ENCODE measurements around the gene ZBTB33. TPM values are rescaled to one million over a fixed set of nuclear protein-coding genes. Genes with fewer than 3 reads are reported as not detected.

The ZBTB33 gene
- total RNA-seq, 1 donor from 2014 or later, result 7.8 TPM

DNA sequence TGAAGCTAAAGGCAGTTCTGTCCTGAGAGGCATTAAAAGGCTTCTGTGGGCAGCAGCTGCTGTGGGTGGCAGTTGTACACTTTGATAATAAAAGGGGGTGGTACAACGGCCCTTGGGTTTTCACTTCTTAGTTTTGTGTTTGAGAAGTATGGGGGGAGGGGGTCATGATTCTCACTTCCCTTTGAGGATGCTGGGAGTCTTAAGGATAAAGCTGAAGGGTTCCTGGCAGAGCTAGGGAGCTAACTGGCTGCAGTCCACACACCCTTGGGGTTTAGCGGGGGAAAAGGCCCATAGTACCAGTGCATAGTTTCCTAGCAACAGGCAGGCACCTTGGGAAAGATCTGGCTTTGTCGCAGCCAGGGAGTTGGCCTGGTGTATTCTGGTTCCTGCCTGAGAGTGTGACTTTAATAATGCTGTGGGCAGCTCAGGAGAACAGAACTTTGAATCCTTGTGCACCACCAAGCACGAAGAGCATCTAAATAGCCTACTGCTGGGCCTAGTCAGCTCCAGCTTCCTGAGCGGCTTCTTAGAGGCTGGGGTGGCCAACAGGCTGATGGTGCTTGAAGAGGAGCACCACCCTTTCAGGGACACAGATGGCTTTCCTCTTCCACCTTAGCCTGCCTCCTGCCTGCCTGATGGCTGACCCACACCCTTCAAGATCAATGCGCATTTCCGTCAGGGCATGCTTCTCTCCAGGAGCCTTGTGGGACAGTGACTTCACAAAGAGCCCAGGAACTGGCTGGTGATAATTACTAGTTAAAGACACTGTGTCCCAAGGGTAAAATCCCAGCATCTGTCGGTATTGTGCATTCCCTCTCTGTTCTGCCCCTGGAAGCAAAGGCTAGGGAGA, 12.5 kb downstream of the ZBTB33 start:
- DNase-seq (ENCODE audit: low spot score), result no peak
- ATAC-seq, result no peak

DNA sequence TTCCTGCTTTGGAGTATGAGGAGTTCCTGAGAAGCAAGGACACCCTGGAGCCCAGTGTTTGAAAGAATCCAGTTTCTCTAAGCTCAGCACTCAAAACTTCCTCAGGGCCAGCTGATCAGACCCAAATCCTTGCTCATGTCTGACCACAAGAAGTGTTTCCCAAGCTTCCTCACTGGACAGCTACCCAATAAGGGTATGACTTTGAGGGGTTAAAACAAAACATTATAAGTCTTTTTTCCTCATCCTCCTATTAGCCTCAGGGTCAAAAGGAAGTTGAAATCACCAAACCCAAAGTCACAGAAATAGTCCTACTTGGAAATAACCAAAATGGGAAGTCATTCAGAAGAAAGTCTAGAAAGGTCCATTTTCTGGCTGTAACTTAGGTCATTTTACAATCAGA, 13.7 kb downstream of the ZBTB33 start:
- ATAC-seq, result no peak
- no peak for DNase-seq (ENCODE audit: low spot score)

DNA sequence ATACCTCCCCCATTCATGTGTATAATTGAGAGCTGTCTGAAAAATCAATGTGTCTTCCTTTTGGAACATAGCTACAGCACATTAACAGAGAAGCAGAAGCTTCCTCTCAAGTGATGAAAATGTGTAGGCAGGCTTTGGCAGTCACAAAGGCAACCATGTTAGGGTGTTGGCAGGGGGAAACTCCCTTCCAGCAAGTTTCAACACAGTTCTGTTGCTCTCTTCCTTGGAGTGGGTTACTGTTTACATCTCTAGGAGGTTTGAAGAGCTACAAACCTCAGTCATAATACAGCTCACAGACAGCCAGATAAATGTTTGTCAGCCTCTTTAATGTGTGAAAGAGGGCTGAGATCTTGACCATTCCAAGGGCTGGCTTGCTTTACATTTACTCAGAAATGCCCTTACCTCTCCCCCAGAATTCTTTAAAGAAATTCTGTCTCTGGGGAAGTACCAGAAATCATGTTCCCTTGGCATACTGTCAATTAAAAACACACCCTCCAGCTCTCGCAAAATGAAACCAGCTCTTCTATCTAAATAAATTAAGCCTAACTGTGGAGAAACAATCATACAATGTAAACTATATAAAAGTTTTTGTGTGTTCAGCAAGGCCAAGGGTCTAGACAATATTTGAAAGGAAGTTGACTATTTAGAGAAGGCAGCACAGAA, 18.9 kb downstream of the ZBTB33 start:
- DNase-seq (ENCODE audit: low spot score), result no peak
- ATAC-seq, result no peak

DNA sequence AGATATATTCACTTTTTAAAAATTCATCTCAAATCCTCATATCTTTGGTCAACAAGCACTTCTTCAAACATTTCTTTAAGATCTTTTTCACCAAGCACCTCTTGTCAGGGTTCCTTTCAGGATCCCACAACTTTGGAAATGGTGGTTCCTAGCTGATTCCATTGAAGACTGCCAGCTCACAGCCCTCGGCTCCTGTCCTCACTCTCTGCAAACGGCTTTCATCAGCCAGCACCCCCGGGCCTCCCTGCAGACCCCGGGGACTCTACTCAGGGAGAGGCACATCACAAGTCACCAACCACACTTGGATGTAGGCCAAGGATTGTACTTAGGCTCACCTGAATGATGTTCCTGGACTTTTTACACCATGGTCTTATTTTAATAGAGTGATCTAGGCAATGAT, 20.0 kb downstream of the ZBTB33 start:
- no peak for ATAC-seq
- no peak for DNase-seq (ENCODE audit: low spot score)

DNA sequence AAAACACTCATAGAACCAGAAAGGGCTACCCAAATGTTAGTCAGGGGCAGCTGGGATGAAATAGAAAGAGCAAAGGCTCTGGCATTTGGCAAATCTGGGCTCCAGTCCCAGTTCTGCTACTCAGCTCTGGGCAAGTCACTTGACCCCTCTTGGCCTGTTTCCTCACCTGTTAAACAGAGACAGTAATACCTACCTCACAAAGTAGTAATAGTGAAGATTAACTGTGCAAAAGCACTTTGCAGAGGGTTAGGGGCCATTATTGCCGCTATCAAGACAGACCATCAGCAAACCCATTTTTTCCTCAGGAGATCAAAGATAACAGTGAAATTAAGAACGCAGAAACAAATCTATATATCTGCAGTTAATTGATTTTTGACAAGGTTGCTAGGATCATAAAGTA, 20.6 kb downstream of the ZBTB33 start:
- ATAC-seq (peak; percentile 95), DNase-seq (ENCODE audit: low spot score) (peak; percentile 66)

DNA sequence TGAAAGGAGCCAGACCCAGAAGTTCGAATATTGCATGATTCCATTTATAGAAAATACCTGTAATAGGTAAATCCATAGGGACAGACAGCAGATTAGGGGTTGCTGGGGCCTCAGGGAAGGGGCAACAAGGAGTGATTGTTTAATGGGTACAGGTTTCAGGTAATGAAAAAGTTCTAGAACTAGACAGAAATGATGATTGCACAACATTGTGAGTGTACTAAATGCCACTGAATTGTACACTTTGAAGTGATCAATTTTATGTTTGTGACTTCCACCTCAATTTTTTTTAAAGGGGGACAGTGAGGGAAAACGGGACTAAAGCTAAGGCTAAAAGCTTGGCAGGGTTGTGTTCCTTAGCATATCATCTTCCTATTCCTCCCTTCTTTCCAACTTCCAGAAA, 23.5 kb downstream of the ZBTB33 start:
- DNase-seq (ENCODE audit: low spot score) (no peak), ATAC-seq (no peak)

DNA sequence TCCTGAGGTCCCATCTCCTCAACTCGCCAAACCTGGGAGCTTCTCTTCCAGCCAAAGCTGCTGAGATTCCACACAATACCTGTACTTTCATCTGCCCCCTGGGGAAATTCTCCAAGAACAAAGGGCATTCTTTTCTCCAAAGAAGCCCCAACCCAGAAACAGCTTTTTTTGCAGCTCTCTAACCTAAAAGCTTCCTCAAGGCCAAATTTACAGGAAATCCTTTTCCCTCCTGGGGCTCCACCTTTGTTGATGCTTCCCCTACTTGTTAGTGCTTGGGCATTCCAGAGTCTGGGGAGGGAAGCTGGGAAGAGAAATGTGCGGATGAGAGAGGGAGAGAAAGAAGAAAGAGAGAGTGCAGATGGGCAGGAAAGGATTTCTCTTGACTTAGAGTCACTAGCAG, 24.3 kb downstream of the ZBTB33 start:
- no peak for ATAC-seq
- no peak for DNase-seq (ENCODE audit: low spot score)

DNA sequence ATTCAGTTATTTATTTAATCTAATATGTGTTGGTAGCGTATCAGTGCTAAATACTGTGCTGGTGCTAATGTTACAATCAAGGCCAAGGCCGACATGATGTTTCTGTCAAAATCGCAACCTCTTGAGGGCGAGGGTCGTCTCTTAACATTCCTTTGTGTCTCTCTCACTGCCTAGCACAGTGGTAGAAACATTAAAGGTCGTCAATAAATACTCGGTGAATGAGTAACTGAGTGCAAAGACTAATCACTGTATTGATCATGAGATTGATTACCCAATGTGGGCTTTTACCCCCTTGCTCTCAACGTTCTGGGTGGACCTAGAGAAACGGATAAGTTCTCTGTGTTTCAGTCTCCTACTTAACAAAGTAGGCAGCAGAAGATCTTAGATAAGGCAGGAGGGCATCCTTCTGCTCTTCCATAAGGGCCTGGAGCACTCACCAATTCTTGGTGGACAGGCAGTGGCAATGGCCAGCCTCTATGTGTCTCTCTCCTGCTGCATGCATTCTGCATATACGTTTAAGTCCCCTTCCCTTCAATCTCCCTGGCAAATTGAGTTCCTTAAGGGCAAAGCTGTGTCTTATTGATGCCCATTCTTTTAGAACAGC, 30.5 kb downstream of the ZBTB33 start:
- no peak for DNase-seq (ENCODE audit: low spot score)
- ATAC-seq, result no peak

DNA sequence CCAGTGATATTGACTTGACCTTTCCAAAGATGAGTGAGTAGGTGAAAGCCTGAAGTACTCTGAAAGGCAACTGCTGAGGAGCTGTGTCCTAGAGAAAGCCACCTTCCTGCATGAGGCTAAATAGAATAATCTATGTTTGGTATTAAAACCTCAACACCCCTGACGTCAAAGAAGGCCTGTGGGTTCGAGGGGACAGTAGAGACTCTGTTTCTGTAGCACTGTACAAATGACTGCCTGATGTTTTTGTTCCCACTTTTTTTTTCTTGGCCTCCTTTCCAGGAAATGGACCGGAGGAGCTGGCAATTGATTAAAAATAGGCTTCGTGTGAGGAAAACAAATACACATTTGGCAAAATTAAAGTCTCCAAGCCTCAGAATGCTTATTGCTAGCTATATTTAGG, 31.1 kb downstream of the ZBTB33 start:
- DNase-seq (ENCODE audit: low spot score) (no peak), ATAC-seq (no peak)

DNA sequence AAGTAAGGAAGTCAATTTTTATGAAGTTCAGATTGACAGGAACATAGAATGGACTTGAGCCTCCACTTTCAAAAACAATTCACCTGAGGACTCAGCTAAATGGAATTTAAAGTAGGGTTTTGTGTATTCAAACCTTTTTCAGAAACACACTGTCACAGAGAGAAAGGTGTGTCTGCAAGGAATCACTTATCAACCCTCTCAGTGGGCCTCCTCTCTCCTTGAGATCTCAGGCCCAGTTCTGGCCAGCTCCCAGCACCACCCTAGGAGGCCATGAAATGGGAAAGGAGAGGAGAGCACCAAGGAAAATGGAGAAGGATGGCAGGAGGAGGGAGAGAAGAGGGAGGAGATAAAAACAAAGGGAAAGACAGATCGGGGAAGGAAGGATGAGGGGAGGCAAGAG, 32.1 kb downstream of the ZBTB33 start:
- DNase-seq (ENCODE audit: low spot score), result no peak
- no peak for ATAC-seq

DNA sequence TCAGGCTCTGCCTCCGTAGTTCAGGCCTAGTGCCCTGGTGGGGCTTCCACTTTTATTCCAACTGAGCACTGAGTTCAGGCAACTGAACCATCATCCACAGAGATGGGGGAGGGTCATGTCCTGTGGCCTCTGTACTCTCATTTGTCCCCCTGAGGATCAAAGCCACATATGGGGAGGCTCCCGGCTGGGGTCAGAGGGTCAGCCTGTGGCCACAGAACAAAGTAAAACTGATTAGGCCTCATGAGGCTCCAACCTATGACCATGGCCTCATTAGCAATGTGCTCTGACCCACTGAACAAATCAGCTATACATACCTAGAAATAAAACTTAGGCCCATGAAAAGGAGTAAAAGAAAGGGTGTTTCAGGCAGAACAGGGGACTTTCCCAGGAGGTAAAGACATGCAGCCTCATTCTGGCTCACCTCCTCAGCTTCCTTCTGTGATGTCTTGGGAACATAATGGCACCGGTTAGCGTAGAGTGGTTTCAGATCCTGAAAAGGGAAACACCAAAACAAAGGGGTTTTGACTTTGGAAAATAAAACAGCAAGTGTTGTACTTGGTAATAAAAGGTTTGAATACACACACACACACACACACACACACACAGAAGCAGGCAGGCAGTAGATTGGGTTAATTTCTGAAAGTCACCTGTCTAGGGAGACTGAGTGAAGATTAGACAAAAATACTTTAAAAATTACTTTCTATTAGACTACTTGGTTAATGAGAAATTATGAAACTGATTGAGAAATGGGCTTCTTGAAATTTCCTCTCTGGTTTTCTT, 36.3 kb downstream of the ZBTB33 start:
- ATAC-seq (no peak), DNase-seq (ENCODE audit: low spot score) (no peak)

DNA sequence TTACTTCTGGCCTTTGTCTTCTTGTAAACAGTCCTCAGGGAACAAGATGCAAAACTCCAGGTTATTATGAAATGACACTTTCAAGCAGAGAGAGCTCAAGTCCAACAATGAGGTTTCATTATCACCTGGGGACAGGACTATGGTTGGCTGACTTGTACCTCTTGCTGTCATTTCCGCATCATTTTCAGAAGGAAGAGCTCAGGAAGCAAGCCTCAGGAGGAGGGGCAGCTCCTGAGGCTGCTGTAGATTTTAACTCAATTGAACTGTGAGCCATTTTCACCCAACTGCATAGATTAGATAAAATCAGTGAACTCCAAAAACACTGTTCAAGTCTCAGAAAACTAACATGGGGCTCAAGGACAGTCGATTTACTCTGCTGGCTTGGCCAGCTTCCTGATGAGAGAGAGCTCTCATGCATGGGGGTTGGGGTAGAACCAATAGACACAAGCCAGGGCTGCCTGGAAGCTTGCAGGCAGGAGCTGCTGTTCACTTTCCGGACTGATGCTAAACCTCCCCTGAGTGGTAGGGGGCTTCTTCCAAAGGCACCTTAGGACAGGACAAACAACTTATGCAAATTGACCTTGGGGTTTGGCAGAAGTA, 37.0 kb downstream of the ZBTB33 start:
- DNase-seq (ENCODE audit: low spot score) (no peak), ATAC-seq (no peak)

DNA sequence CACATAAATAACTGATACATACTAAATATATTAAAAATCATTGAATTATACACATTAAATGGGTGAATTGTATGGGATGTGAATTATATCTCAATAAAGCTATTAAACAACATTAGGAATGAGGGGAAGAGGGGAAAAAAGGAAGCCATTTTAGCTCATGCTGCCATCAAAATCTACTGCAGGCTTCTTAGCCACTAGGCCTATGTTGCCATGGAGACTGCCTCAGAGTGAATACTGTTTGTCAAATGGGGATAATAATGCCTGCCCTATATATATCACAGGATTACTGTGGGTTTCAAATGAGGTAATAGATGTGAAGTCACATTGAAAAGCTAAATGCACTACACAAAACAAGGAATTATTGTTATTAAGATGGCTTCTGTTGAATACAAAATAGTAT, 39.5 kb downstream of the ZBTB33 start:
- no peak for ATAC-seq
- no peak for DNase-seq (ENCODE audit: low spot score)

DNA sequence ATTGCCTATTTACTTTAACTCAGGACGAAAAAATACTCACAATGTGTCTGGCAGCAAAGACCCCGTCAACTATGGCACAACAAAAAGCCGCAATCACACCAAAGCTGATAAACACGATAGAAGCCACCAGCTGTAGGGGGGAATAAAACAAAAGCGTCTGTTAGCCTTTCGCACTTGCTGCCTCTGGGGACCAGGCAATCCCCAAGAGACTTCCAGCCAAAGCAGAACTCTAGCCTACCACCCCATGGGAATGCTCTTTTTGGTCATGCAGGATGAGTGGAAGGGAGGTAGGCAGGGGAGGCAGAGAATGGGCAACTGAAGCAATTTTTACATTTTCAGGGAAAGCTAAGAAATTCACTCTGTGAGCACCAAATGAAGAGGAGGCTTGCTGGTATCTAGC, 40.6 kb downstream of the ZBTB33 start:
- ATAC-seq (no peak), DNase-seq (ENCODE audit: low spot score) (no peak)

DNA sequence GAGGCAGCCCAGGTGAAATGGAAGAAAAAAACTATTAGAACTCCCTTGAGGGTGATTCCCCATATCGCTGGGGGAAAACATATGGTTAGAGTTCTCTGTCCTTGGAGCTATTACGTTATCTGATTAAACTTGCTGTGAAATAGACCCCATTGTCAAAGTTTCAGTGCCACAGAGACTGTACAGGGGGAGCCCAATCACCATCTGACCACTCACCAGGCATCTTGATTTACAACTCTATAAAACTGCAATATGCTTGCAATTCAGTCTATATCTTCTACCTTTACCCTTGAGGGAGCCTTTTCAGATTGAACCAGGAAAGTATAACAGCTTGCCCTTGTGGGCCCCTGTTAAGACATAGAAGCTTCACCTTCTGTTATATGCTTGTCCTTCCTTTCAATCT, 42.4 kb downstream of the ZBTB33 start:
- no peak for ATAC-seq
- DNase-seq (ENCODE audit: low spot score), result no peak

DNA sequence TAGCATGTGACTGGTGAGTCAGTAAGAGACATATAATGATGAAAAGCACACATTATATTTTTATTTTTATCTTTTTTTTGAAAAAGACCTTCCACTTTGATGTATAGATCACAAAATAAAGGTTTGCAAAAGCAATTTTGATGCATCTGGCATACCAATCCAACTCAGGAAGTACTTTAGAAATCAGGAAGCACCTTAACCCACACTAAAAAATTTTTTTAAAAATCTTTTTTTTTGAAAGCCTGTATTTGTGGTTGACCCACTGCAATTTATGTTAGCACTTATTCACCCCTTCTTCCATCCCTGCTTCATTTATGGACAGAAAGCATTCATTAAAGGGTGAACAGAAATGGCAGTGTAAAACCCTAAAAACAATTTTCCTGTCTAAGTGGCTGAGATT, 44.0 kb downstream of the ZBTB33 start:
- DNase-seq (ENCODE audit: low spot score), result no peak
- ATAC-seq, result no peak

DNA sequence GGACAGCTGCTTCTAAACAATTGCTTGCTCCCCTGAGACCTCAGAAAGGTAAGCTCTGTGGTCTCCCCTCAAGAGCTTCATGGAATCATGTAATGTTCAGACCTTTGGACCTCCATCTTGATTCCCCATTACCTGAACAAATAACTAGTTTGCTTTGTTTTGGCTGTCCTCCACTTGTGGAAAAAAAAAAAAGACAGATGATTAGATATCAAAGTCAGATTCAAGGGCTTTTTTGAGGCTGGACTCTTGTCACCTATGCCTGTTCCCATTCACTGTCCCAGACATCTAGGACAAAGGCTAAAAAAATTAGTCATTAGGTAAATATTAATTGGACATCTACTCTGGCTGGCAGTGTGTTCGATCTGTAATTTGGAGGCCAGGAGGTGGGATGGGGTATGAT, 47.3 kb downstream of the ZBTB33 start:
- peak; percentile 69 for ATAC-seq
- DNase-seq (ENCODE audit: low spot score), result no peak

DNA sequence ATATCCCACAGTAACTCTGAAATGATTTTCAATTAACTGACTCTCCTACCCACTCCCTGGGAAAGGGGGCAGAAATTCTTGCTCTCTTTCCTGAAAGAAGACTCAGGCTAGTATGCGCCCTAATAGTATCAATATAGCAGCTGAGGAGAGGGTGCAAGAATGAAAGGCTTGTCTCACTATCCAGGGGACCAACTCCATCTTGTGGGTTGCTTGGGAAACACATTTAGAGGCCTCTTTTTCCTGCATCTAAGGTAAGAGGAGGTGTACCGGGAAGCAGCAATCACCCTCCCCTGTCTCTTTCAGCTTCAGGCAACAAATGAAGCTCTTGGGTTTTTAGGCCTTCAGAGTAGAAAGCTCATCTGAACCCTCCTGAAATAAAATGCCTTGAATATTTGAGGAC, 49.3 kb downstream of the ZBTB33 start:
- ATAC-seq (peak; percentile 89), DNase-seq (ENCODE audit: low spot score) (no peak)

DNA sequence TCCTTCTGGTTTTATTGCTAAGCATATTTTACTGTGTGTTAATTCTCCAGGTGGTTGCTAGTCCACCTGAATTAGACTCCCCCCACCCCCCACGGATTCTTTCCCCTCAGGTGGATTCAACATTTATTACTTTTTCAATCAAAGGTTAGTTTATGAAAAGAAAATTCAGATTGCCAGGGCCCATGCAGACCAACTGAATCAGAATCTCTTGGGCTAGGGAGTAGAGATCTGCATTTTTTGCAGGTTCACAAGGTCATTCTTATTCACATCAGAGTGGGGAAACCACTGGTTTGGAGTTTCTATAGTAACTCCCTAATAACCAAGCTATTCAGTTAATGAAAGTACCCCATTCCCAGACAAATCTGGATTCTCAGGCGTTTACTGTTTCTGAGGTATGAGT, 50.9 kb downstream of the ZBTB33 start:
- ATAC-seq (no peak), DNase-seq (ENCODE audit: low spot score) (no peak)

DNA sequence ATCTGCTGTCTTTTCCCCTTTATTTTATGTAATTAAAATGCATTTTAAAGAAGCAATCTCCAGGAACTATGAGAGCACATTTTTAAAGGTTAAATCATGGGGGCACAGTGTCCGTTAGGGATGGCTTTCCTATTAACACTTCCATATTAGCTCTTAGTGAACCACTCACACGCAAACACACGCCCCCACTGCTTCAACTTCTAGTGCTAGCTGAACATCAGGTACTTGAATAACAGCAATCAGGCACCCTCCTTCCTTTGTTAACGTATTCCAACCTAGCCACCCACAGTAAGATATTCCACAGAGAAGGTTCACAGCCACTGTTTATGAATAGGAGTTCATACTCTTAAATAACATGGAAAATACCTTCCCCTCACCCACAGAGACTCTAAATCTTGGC, 51.3 kb downstream of the ZBTB33 start:
- no peak for ATAC-seq

DNA sequence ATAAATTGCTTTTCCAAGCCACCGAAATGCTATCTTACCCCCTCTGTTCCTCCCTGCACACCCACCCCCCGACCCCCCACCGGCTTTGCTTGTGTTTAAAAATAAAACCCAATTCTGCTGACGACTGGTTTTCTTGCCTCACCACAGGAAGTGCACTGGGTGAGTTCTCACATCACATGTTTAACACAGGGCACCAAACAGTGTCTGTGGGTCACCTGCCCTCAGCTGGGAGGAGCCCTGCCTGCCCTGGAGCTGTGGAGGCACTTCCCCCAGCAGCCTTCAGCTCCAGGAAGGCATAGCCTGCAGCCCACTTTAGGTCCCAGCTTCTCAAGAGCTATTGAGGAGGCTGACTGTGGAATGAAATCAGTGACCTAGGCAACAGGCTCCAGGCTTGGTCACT, 51.8 kb downstream of the ZBTB33 start:
- ATAC-seq, result no peak
- no peak for DNase-seq (ENCODE audit: low spot score)

More for the DNA sequence above, 51.3 kb downstream of the ZBTB33 start:
- DNase-seq (ENCODE audit: low spot score), result no peak
